ENCODE results near the gene ING3. TPM values are rescaled to one million over a fixed set of nuclear protein-coding genes. Genes with fewer than 3 reads are reported as not detected.
A peak's percentile ranks its signal among the peaks of the same experiment; 100 is the strongest.

Gene ING3
- total and polyA plus RNA-seq, 9 of the 15 experiments (the other 6 are each of a cell fraction or from before 2014, with no cell fraction given), result 22.8 to 233 (median 50.4) TPM

DNA sequence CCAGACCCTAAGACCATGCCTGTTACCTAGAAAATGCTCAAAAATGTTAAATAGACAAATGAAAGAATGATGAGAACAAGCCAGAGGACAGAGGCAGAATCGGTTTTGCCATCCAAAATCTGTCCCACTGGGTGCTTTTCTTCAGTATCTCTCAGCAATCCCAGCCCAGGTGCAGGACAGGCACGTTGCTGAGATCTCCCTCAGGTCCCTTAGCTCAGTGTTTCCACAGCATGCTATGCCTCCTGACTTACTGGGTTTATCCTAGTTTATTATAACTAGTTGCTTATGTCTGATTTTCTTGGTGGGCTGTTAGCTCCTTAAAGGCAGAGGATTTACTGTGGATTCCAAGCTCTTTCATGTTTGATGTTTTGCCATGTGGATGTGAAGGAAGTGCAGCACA, 58.2 kb downstream of the ING3 start:
- no peak for FAIRE-seq
- TF ChIP-seq CHD1 (IDR thresholded peaks at IDR 0.05; ENCODE audit: low read length), result no peak
- TF ChIP-seq, protein P1, sequence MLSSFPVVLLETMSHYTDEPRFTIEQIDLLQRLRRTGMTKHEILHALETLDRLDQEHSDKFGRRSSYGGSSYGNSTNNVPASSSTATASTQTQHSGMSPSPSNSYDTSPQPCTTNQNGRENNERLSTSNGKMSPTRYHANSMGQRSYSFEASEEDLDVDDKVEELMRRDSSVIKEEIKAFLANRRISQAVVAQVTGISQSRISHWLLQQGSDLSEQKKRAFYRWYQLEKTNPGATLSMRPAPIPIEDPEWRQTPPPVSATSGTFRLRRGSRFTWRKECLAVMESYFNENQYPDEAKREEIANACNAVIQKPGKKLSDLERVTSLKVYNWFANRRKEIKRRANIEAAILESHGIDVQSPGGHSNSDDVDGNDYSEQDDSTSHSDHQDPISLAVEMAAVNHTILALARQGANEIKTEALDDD (IDR thresholded peaks at IDR 0.05), result peak; percentile 50; the same call in 1 of the 2 replicates
- H2AFZ ChIP-seq (ENCODE audit: low read depth, low read length), result no peak overlapping the region

DNA sequence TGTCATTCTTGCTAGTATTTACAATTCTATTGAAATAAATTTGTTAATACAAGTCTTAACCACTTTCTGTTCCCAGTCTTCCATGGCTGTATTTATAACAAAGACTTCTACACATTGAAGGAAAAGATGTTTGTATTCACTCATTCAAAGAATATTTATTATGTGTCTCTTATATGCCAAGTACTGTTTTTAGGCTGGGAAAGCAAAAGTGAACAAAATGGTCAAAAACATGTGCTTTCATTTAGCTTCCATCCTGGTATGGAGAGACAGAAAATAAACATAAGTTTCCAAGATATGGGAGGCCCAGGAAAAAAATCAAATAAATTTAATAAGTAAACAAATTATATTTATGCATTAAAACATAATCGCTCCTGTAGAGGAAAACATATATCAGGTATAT, 60.8 kb downstream of the ING3 start:
- peaks cover 5 to 37% of the 10 kb centered on the region in 2 experiments for H3K4me1 ChIP-seq (replicated peaks in 1 of 2; ENCODE audit: control insufficient read depth in 2 of 2, insufficient read depth in 2 of 2, low read length in 2 of 2)
- H3K79me2 ChIP-seq (ENCODE audit: control insufficient read depth, insufficient read depth, low read length), result peaks cover 97% of the 10 kb centered on the region
- no peak overlapping the region for H3K4me3 ChIP-seq
- 90% methylated on average over 1 of the region's 1 CpG for WGBS (ENCODE audit: insufficient coverage, low coverage, missing lambda C conversion rate)
- no peaks in the 10 kb centered on the region for H3K27me3 ChIP-seq (ENCODE audit: control insufficient read depth in 2 of 2, insufficient read depth in 2 of 2, low read length in 2 of 2)
- ATAC-seq, result no peak
- H3K9me3 ChIP-seq (replicated peaks; ENCODE audit: control insufficient read depth, insufficient read depth, low read depth, low read length), result no peaks in the 10 kb centered on the region
- no peak overlapping the region for H3K4me2 ChIP-seq (ENCODE audit: insufficient read depth, low read length)
- H3K27ac ChIP-seq (ENCODE audit: extremely low read depth, low read depth, low read length), result no peak overlapping the region
- ChIA-PET POLR2A (interaction anchor here (0.7 to 3.6 kb wide), 6 partner anchors 11 to 67 kb away, joined by 3 to 17 read pairs (median 8); partner anchors contain the start of gene CPED1), CTCF (ENCODE audit: low intra/inter-chr PET ratio) (interaction anchor here (0.6 kb wide), 1 partner anchor 97 kb away, joined by 4 read pairs; no protein-coding TSS in a partner anchor)
- in situ Hi-C loops (cut with MboI) (no loop called here), intact Hi-C loops (cut with micrococcal nuclease) (no loop called here)
- H3K36me3 ChIP-seq (ENCODE audit: control insufficient read depth, insufficient read depth, low read length), result peaks cover 90% of the 10 kb centered on the region
- H4K20me1 ChIP-seq (replicated peaks; ENCODE audit: control insufficient read depth, insufficient read depth, low read length), result peaks cover 5% of the 10 kb centered on the region; the same call in 1 of the 2 replicates
- no peak for FAIRE-seq
- DNase-seq (ENCODE audit: extremely low read depth in 1 of 4, low spot score in 3 of 4), result no peak
- no peak overlapping the region for H2AFZ ChIP-seq (ENCODE audit: low read depth, low read length)
- H3K9ac ChIP-seq (ENCODE audit: insufficient read depth in 1 of 2, low read depth in 2 of 2, low read length in 2 of 2), result no peak overlapping the region
- BruUV-seq (replicated peaks), result no TSS peak
- H3K9me1 ChIP-seq (ENCODE audit: control insufficient read depth, insufficient read depth, low read length), result no peaks in the 10 kb centered on the region
- TF ChIP-seq ZNF589 (CRISPR knock-in tag; IDR thresholded peaks at IDR 0.05; ENCODE audit: low read depth), result 0 out of 2 replicates have a peak, but pooled peaks have one; percentile 33
- no peak for TF ChIP-seq CBFA2T2 (conservative IDR thresholded peaks at IDR 0.05)
- TF ChIP-seq KAT2B (IDR thresholded peaks at IDR 0.05; ENCODE audit: low read depth, low read length), result no peak
- TF ChIP-seq SIX5 (IDR thresholded peaks at IDR 0.05; ENCODE audit: borderline replicate concordance in 1 of 2, insufficient read depth in 1 of 2, low read depth in 1 of 2, low read length in 2 of 2), result no peak
- TF ChIP-seq NFYB (IDR thresholded peaks at IDR 0.05; ENCODE audit: extremely low read depth, insufficient read length), result no peak
- no peak for TF ChIP-seq ZFP1 (CRISPR knock-in tag; IDR thresholded peaks at IDR 0.05)
- TF ChIP-seq, protein P2, sequence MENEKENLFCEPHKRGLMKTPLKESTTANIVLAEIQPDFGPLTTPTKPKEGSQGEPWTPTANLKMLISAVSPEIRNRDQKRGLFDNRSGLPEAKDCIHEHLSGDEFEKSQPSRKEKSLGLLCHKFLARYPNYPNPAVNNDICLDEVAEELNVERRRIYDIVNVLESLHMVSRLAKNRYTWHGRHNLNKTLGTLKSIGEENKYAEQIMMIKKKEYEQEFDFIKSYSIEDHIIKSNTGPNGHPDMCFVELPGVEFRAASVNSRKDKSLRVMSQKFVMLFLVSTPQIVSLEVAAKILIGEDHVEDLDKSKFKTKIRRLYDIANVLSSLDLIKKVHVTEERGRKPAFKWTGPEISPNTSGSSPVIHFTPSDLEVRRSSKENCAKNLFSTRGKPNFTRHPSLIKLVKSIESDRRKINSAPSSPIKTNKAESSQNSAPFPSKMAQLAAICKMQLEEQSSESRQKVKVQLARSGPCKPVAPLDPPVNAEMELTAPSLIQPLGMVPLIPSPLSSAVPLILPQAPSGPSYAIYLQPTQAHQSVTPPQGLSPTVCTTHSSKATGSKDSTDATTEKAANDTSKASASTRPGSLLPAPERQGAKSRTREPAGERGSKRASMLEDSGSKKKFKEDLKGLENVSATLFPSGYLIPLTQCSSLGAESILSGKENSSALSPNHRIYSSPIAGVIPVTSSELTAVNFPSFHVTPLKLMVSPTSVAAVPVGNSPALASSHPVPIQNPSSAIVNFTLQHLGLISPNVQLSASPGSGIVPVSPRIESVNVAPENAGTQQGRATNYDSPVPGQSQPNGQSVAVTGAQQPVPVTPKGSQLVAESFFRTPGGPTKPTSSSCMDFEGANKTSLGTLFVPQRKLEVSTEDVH (IDR thresholded peaks at IDR 0.05; ENCODE audit: low read depth, partially characterized antibody), result no peak
- 0 out of 2 replicates have a peak, but pooled peaks have one; percentile 49 for TF ChIP-seq POLR2H (tag; IDR thresholded peaks at IDR 0.05; ENCODE audit: low read depth)
- no peak for TF ChIP-seq HLTF (IDR thresholded peaks at IDR 0.05)

More for the DNA sequence above, 58.2 kb downstream of the ING3 start:
- DNase-seq (ENCODE audit: extremely low read depth in 1 of 4, low spot score in 3 of 4) (no peak), ATAC-seq (no peak)
- Histone ChIP-seq H3K27ac (ENCODE audit: extremely low read depth, low read depth, low read length) (peak overlapping the region; percentile 7; the same call in 1 of the 3 replicates), H3K4me3 (no peak overlapping the region), H3K36me3 (ENCODE audit: control insufficient read depth, insufficient read depth, low read length) (peaks cover 90% of the 10 kb centered on the region), H3K27me3 (ENCODE audit: control insufficient read depth in 2 of 2, insufficient read depth in 2 of 2, low read length in 2 of 2) (no peaks in the 10 kb centered on the region), H3K4me1 (replicated peaks in 1 of 2; ENCODE audit: control insufficient read depth in 2 of 2, insufficient read depth in 2 of 2, low read length in 2 of 2) (peaks cover 11 to 40% of the 10 kb centered on the region in 2 experiments), H3K9me3 (replicated peaks; ENCODE audit: control insufficient read depth, insufficient read depth, low read depth, low read length) (no peaks in the 10 kb centered on the region), H3K9me1 (ENCODE audit: control insufficient read depth, insufficient read depth, low read length) (no peaks in the 10 kb centered on the region), H4K20me1 (replicated peaks; ENCODE audit: control insufficient read depth, insufficient read depth, low read length) (peaks cover 5% of the 10 kb centered on the region; the same call in 1 of the 2 replicates), H3K79me2 (ENCODE audit: control insufficient read depth, insufficient read depth, low read length) (peaks cover 100% of the 10 kb centered on the region), H3K9ac (ENCODE audit: insufficient read depth in 1 of 2, low read depth in 2 of 2, low read length in 2 of 2) (peak overlapping the region in 1 of 2 experiments; percentile 62; a peak in 1 of 4 replicates), H3K4me2 (ENCODE audit: insufficient read depth, low read length) (no peak overlapping the region)
- no TSS peak for BruUV-seq (replicated peaks)
- in situ Hi-C loops (cut with MboI) (no loop called here), intact Hi-C loops (cut with micrococcal nuclease) (no loop called here)
- WGBS (ENCODE audit: insufficient coverage, low coverage, missing lambda C conversion rate), result 46% methylated on average over 2 of the region's 2 CpGs
- CTCF ChIA-PET (ENCODE audit: low intra/inter-chr PET ratio), result no interaction called here
- POLR2A ChIA-PET, result interaction anchor here (0.7 to 3.6 kb wide), 6 partner anchors 8 to 73 kb away, joined by 3 to 17 read pairs (median 4); no protein-coding TSS in a partner anchor
